Stimulated activated naive CD8-positive, alpha-beta T cell treated with anti-CD3 and anti-CD28 coated beads, Interleukin-15, Interleukin-2, amounts not matched to agents 100 ng/mL and 50 ng/mL, for 24 hours (primary cell): ENCODE data around the gene CNTN3.

Experiments
- H3K27ac Mint-ChIP-seq: one replicate; pipeline ENCODE4 v1.8.0; 2021; ENCODE audit warnings: mild to moderate bottlenecking, mixed read lengths
- H3K27me3 Mint-ChIP-seq: one replicate; pipeline ENCODE4 v1.8.0; 2021; ENCODE audit warnings: mixed read lengths
- H3K36me3 Mint-ChIP-seq: one replicate; pipeline ENCODE4 v1.8.0; 2021; ENCODE audit warnings: low read depth, mixed read lengths
- H3K4me1 Mint-ChIP-seq: one replicate; pipeline ENCODE4 v1.8.0; 2021; ENCODE audit warnings: low read depth, mixed read lengths
- H3K4me3 Mint-ChIP-seq: one replicate; pipeline ENCODE4 v1.8.0; 2021; ENCODE audit warnings: mild to moderate bottlenecking, mixed read lengths
- H3K9me3 Mint-ChIP-seq: one replicate; pipeline ENCODE4 v1.8.0; 2021; ENCODE audit warnings: mixed read lengths

Gene CNTN3

GRCh38 chr3:74592359-74592758 lies 22.1 kb downstream of the CNTN3 start:
- H3K36me3 Mint-ChIP-seq: no peaks in the 10 kb centered on the region
- no peak overlapping the region for H3K27ac Mint-ChIP-seq
- H3K4me1 Mint-ChIP-seq: no peaks in the 10 kb centered on the region
- peaks cover 4% of the 10 kb centered on the region for H3K9me3 Mint-ChIP-seq
- no peak overlapping the region for H3K4me3 Mint-ChIP-seq
- H3K27me3 Mint-ChIP-seq: no peaks in the 10 kb centered on the region

- Mint-ChIP-seq H3K36me3 (no peaks in the 10 kb centered on the region), H3K27me3 (no peaks in the 10 kb centered on the region), H3K9me3 (peaks cover 4% of the 10 kb centered on the region), H3K27ac (no peak overlapping the region), H3K4me1 (no peaks in the 10 kb centered on the region), H3K4me3 (no peak overlapping the region)
Observed at GRCh38 chr3:74591946-74592345, 22.5 kb downstream of the CNTN3 start.

GRCh38 chr3:74591342-74591741 lies 23.1 kb downstream of the CNTN3 start:
- no peak overlapping the region for H3K27ac Mint-ChIP-seq
- H3K36me3 Mint-ChIP-seq: no peaks in the 10 kb centered on the region
- H3K4me1 Mint-ChIP-seq: no peaks in the 10 kb centered on the region
- H3K27me3 Mint-ChIP-seq: no peaks in the 10 kb centered on the region
- no peak overlapping the region for H3K4me3 Mint-ChIP-seq
- peaks cover 4% of the 10 kb centered on the region for H3K9me3 Mint-ChIP-seq

GRCh38 chr3:74590620-74591262 lies 23.7 kb downstream of the CNTN3 start:
- Mint-ChIP-seq H3K27me3 (no peaks in the 10 kb centered on the region), H3K36me3 (no peaks in the 10 kb centered on the region), H3K4me1 (no peaks in the 10 kb centered on the region), H3K27ac (no peak overlapping the region), H3K9me3 (peaks cover 4% of the 10 kb centered on the region), H3K4me3 (no peak overlapping the region)

GRCh38 chr3:74584782-74585181 lies 29.7 kb downstream of the CNTN3 start:
- Mint-ChIP-seq H3K4me1 (no peaks in the 10 kb centered on the region), H3K36me3 (no peaks in the 10 kb centered on the region), H3K4me3 (no peak overlapping the region), H3K27ac (no peak overlapping the region), H3K27me3 (no peaks in the 10 kb centered on the region), H3K9me3 (peaks cover 5% of the 10 kb centered on the region)

GRCh38 chr3:74582982-74583381 lies 31.5 kb downstream of the CNTN3 start:
- H3K27me3 Mint-ChIP-seq: no peaks in the 10 kb centered on the region
- H3K4me3 Mint-ChIP-seq: no peak overlapping the region
- H3K4me1 Mint-ChIP-seq: no peaks in the 10 kb centered on the region
- H3K9me3 Mint-ChIP-seq: peaks cover 11% of the 10 kb centered on the region
- H3K27ac Mint-ChIP-seq: no peak overlapping the region
- no peaks in the 10 kb centered on the region for H3K36me3 Mint-ChIP-seq

- H3K27ac Mint-ChIP-seq: no peak overlapping the region
- peaks cover 26% of the 10 kb centered on the region for H3K9me3 Mint-ChIP-seq
- H3K27me3 Mint-ChIP-seq: no peaks in the 10 kb centered on the region
- no peaks in the 10 kb centered on the region for H3K36me3 Mint-ChIP-seq
- H3K4me3 Mint-ChIP-seq: no peak overlapping the region
- no peaks in the 10 kb centered on the region for H3K4me1 Mint-ChIP-seq
Observed at GRCh38 chr3:74575857-74576256, 38.6 kb downstream of the CNTN3 start.

- Mint-ChIP-seq H3K4me3 (no peak overlapping the region), H3K4me1 (no peaks in the 10 kb centered on the region), H3K27ac (no peak overlapping the region)
Observed at GRCh38 chr3:74571118-74571517, 43.3 kb downstream of the CNTN3 start.

More at GRCh38 chr3:74571118-74571517, 43.3 kb downstream of the CNTN3 start:
- Mint-ChIP-seq H3K9me3 (peaks cover 21% of the 10 kb centered on the region), H3K36me3 (no peaks in the 10 kb centered on the region), H3K27me3 (no peaks in the 10 kb centered on the region)
